Bronchial epithelial cell (primary cell): ENCODE measurements around the gene AUH. TPM values are rescaled to one million over a fixed set of nuclear protein-coding genes. Genes with fewer than 3 reads are reported as not detected.

Source experiments
- DNase-seq: peaks from one replicate; pipeline ENCODE4 v3.0.0-alpha.2; 2010; ENCODE audit warnings: low read depth
- FAIRE-seq: peaks from 2 replicates; lab custom pipeline; 2011; peaks lifted over from hg19 to GRCh38; lab: Jason Lieb, UNC
- H3K27me3 ChIP-seq: 2 replicates; pipeline ENCODE4 v1.5.1; 2011; ENCODE audit warnings: low read length; ENCODE audit not compliant: control insufficient read depth, insufficient read depth
- H3K36me3 ChIP-seq: 2 replicates; pipeline ENCODE4 v1.5.1; 2011; ENCODE audit warnings: low read length; ENCODE audit not compliant: control insufficient read depth, insufficient read depth
- H3K4me3 ChIP-seq: 2 replicates; pipeline ENCODE4 v1.5.1; 2011; ENCODE audit warnings: mild to moderate bottlenecking, low read depth, low read length, control low read depth
- CTCF ChIP-seq: IDR thresholded peaks from 2 replicates; pipeline ENCODE4 v1.5.1; 2011; ENCODE audit warnings: mild to moderate bottlenecking, moderate library complexity, low read length, control low read depth, inconsistent platforms; ENCODE audit not compliant: insufficient read depth, severe bottlenecking
- total RNA-seq: library from RNA; depleted of rRNA; stranded (reverse); fragments of >200 nt; gene quantifications from 2 replicates; pipeline ENCODE4 v1.2.1, GENCODE V29; 2014

Gene AUH
- total RNA-seq, 1 donor from 2014 or later, result 16.8 TPM

GRCh38 chr9:91180240-91180929 lies 181.3 kb downstream of the AUH start:
- H3K36me3 ChIP-seq, result no peaks in the 10 kb centered on the region
- TF ChIP-seq CTCF, result no peak
- DNase-seq (no peak), FAIRE-seq (no peak)
- H3K4me3 ChIP-seq, result no peak overlapping the region
- no peaks in the 10 kb centered on the region for H3K27me3 ChIP-seq

- peak; percentile 28 for FAIRE-seq
Observed at GRCh38 chr9:91179237-91180138, 182.2 kb downstream of the AUH start.

GRCh38 chr9:91178281-91179236 lies 183.2 kb downstream of the AUH start:
- no peak overlapping the region for H3K4me3 ChIP-seq
- no peak for TF ChIP-seq CTCF
- H3K36me3 ChIP-seq, result no peaks in the 10 kb centered on the region
- no peaks in the 10 kb centered on the region for H3K27me3 ChIP-seq
- FAIRE-seq, result no peak
- no peak for DNase-seq

More at GRCh38 chr9:91179237-91180138, 182.2 kb downstream of the AUH start:
- no peak overlapping the region for H3K4me3 ChIP-seq
- H3K27me3 ChIP-seq, result no peaks in the 10 kb centered on the region
- TF ChIP-seq CTCF, result no peak
- H3K36me3 ChIP-seq, result no peaks in the 10 kb centered on the region
- DNase-seq, result no peak

- Histone ChIP-seq H3K4me3 (no peak overlapping the region), H3K36me3 (no peaks in the 10 kb centered on the region), H3K27me3 (no peaks in the 10 kb centered on the region)
- no peak for TF ChIP-seq CTCF
- DNase-seq (peak; percentile 85), FAIRE-seq (peak; percentile 88)
Observed at GRCh38 chr9:91177661-91178280, 183.9 kb downstream of the AUH start.

- H3K4me3 ChIP-seq, result no peak overlapping the region
- TF ChIP-seq CTCF, result no peak
- H3K27me3 ChIP-seq, result no peaks in the 10 kb centered on the region
- DNase-seq, result no peak
- H3K36me3 ChIP-seq, result no peaks in the 10 kb centered on the region
- FAIRE-seq, result peak; percentile 28
Observed at GRCh38 chr9:91177081-91177480, 184.6 kb downstream of the AUH start.
